Mesodermal cell (in vitro differentiated cells): ENCODE results near the gene TCF23.
"Not testable (repeated sequence)": the region's sequence is repeated elsewhere in the genome, so short reads cannot be mapped to it uniquely, and the experiment has no call there.

Source experiments
- H3K27ac ChIP-seq: 2 replicates; pipeline ENCODE4 v1.7.0; 2013; ENCODE audit warnings: mild to moderate bottlenecking, low read depth, low read length, moderate library complexity; ENCODE audit not compliant: severe bottlenecking
- H3K36me3 ChIP-seq: 2 replicates; pipeline ENCODE4 v1.7.1; 2013; ENCODE audit warnings: mild to moderate bottlenecking, low read length, moderate library complexity; ENCODE audit not compliant: control insufficient read depth, insufficient read depth
- H3K4me1 ChIP-seq: one replicate; pipeline ENCODE4 v1.7.1; 2013; ENCODE audit warnings: mild to moderate bottlenecking, low read length; ENCODE audit not compliant: insufficient read depth, control insufficient read depth, poor library complexity, severe bottlenecking
- H3K4me3 ChIP-seq: 2 replicates; pipeline ENCODE4 v1.7.0; 2013; ENCODE audit warnings: low read length, control low read depth, mild to moderate bottlenecking; ENCODE audit not compliant: insufficient read depth, poor library complexity, severe bottlenecking; ENCODE audit errors: extremely low read depth
- H3K9me3 ChIP-seq: 2 replicates; pipeline ENCODE4 v1.7.1; 2013; ENCODE audit warnings: mild to moderate bottlenecking, low read length, moderate library complexity; ENCODE audit not compliant: control insufficient read depth
- WGBS, 2 experiments: methylation state at CpG; one replicate each; pipeline ENCODE4 v1.1.5; 2013; ENCODE audit warnings: missing lambda C conversion rate in 2 of 2; ENCODE audit not compliant: insufficient coverage in 2 of 2; 5-methylcytosine and 5-hydroxymethylcytosine counted together

TCF23 gene

GRCh38 chr2:27175781-27176180 is 27.0 kb downstream of the TCF23 start:
- not testable (repeated sequence) for H3K4me3 ChIP-seq, H3K9me3 ChIP-seq, H3K4me1 ChIP-seq, H3K36me3 ChIP-seq, H3K27ac ChIP-seq
- WGBS, 2 experiments, result 84 to 100% methylated on average over 2 to 4 of the region's 4 CpGs

- no peaks in the 10 kb centered on the region for H3K36me3 ChIP-seq
- H3K4me3 ChIP-seq, result no peak overlapping the region
- 86 to 95% methylated on average over 8 to 10 of the region's 15 CpGs for WGBS, 2 experiments
- H3K9me3 ChIP-seq, result no peaks in the 10 kb centered on the region
- H3K27ac ChIP-seq, result no peak overlapping the region
- H3K4me1 ChIP-seq, result no peaks in the 10 kb centered on the region
Measured at GRCh38 chr2:27177441-27178351, 28.9 kb downstream of the TCF23 start.

- Histone ChIP-seq H3K9me3 (no peaks in the 10 kb centered on the region), H3K4me3 (no peak overlapping the region), H3K4me1 (no peaks in the 10 kb centered on the region), H3K36me3 (no peaks in the 10 kb centered on the region), H3K27ac (no peak overlapping the region)
- WGBS, 2 experiments, result 100% methylated on average over 1 of the region's 3 CpGs; no CpG with 5 or more reads in 1 of the 2 experiments
Measured at GRCh38 chr2:27178469-27178868, 29.7 kb downstream of the TCF23 start.

- Histone ChIP-seq H3K36me3 (no peaks in the 10 kb centered on the region), H3K9me3 (no peaks in the 10 kb centered on the region), H3K27ac (no peak overlapping the region), H3K4me1 (no peaks in the 10 kb centered on the region), H3K4me3 (no peak overlapping the region)
- WGBS, 2 experiments, result 90 to 100% methylated on average over 1 to 2 of the region's 3 CpGs
Measured at GRCh38 chr2:27179344-27180000, 30.7 kb downstream of the TCF23 start.

- WGBS, 2 experiments, result 100% methylated on average over 1 of the region's 4 CpGs; no CpG with 5 or more reads in 1 of the 2 experiments
- H3K4me3 ChIP-seq, result no peak overlapping the region
- H3K9me3 ChIP-seq, result no peaks in the 10 kb centered on the region
- no peaks in the 10 kb centered on the region for H3K36me3 ChIP-seq
- no peak overlapping the region for H3K27ac ChIP-seq
- peaks cover 6% of the 10 kb centered on the region for H3K4me1 ChIP-seq
Measured at GRCh38 chr2:27182346-27182745, 33.5 kb downstream of the TCF23 start.

- H3K9me3 ChIP-seq, result no peaks in the 10 kb centered on the region
- peaks cover 6% of the 10 kb centered on the region for H3K4me1 ChIP-seq
- no peaks in the 10 kb centered on the region for H3K36me3 ChIP-seq
- H3K4me3 ChIP-seq, result no peak overlapping the region
- H3K27ac ChIP-seq, result no peak overlapping the region
- 79 to 93% methylated on average over 1 to 2 of the region's 4 CpGs for WGBS, 2 experiments
Measured at GRCh38 chr2:27184115-27184514, 35.3 kb downstream of the TCF23 start.

GRCh38 chr2:27185331-27186026 is 36.7 kb downstream of the TCF23 start:
- H3K9me3 ChIP-seq, result no peaks in the 10 kb centered on the region
- H3K36me3 ChIP-seq, result no peaks in the 10 kb centered on the region
- 83 to 85% methylated on average over 2 to 3 of the region's 6 CpGs for WGBS, 2 experiments
- peak overlapping the region; percentile 6 for H3K27ac ChIP-seq
- H3K4me1 ChIP-seq, result peaks cover 6% of the 10 kb centered on the region
- no peak overlapping the region for H3K4me3 ChIP-seq

- H3K27ac ChIP-seq, result no peak overlapping the region
- no peaks in the 10 kb centered on the region for H3K9me3 ChIP-seq
- H3K4me3 ChIP-seq, result no peak overlapping the region
- H3K4me1 ChIP-seq, result peaks cover 6% of the 10 kb centered on the region
- WGBS, 2 experiments, result 96 to 97% methylated on average over 5 of the region's 6 CpGs
- no peaks in the 10 kb centered on the region for H3K36me3 ChIP-seq
Measured at GRCh38 chr2:27186613-27187345, 38.0 kb downstream of the TCF23 start.

GRCh38 chr2:27189989-27190388 is 41.2 kb downstream of the TCF23 start:
- Histone ChIP-seq H3K4me1 (peaks cover 6% of the 10 kb centered on the region), H3K9me3 (no peaks in the 10 kb centered on the region), H3K27ac (no peak overlapping the region), H3K4me3 (no peak overlapping the region), H3K36me3 (no peaks in the 10 kb centered on the region)
- WGBS, 2 experiments, result 87 to 94% methylated on average over 3 of the region's 8 CpGs
